IMR-90 (cell line): Measurements from ENCODE around the gene SLC12A8. TPM values are rescaled to one million over a fixed set of nuclear protein-coding genes. Genes with fewer than 3 reads are reported as not detected.

Experiments used
- ATAC-seq: fragments of 200-7000 bp; cut with Tn5 transposase; 2 replicates; pipeline ENCODE4 v1.9.1; 2020; ENCODE audit warnings: low read depth, mild to moderate bottlenecking, moderate library complexity
- BruUV-seq: library from RNA; stranded (reverse); fragments of 400-500 nt; replicated peaks from 2 replicates; lab custom pipeline; 2021; lab: Mats Ljungman, UMichigan
- CTCF ChIA-PET: fragments of 300-600 bp; formaldehyde crosslinking; extraction: SDS; loops from one replicate; lab custom pipeline; 2021; ENCODE audit warnings: antibody characterized with exemption; lab: Yijun Ruan, JAX
- POLR2A ChIA-PET: fragments of 300-600 bp; sonication (Branson Sonifier 250); formaldehyde crosslinking; loops from one replicate; lab custom pipeline; 2022; ENCODE audit warnings: antibody characterized with exemption; ENCODE audit not compliant: unreplicated experiment; lab: Charles Lee
- DNase-seq: peaks from one replicate; pipeline ENCODE4 v3.0.0; 2013
- H2AFZ ChIP-seq: replicated peaks from 2 replicates; pipeline ENCODE3; 2013; ENCODE audit warnings: low read length, mild to moderate bottlenecking; ENCODE audit not compliant: poor library complexity
- H2AK5ac ChIP-seq: 2 replicates; pipeline ENCODE4 v1.6.1; 2013; ENCODE audit warnings: low read depth, low read length, inconsistent platforms
- H2AK9ac ChIP-seq: replicated peaks from 2 replicates; pipeline ENCODE3; 2013; ENCODE audit warnings: mild to moderate bottlenecking, low read depth, low read length, moderate library complexity; ENCODE audit not compliant: poor library complexity
- H2BK120ac ChIP-seq: 2 replicates; pipeline ENCODE4 v1.6.1; 2013; ENCODE audit warnings: low read depth, low read length, inconsistent platforms
- H2BK15ac ChIP-seq: 3 replicates; pipeline ENCODE4 v1.6.1; 2013; ENCODE audit warnings: low read depth, low read length, inconsistent platforms
- H2BK20ac ChIP-seq: 2 replicates; pipeline ENCODE4 v1.6.1; 2013; ENCODE audit warnings: low read depth, mild to moderate bottlenecking, inconsistent platforms, low read length, moderate library complexity
- H2BK5ac ChIP-seq: 2 replicates; pipeline ENCODE4 v1.6.1; 2013; ENCODE audit warnings: mild to moderate bottlenecking, low read depth, low read length, inconsistent platforms; ENCODE audit not compliant: poor library complexity, severe bottlenecking
- H3K14ac ChIP-seq: replicated peaks from 2 replicates; pipeline ENCODE4 v1.6.1; 2013; ENCODE audit warnings: low read depth, low read length, inconsistent platforms
- H3K18ac ChIP-seq: 2 replicates; pipeline ENCODE4 v1.6.1; 2013; ENCODE audit warnings: low read depth, low read length, control low read depth
- H3K23ac ChIP-seq: 2 replicates; pipeline ENCODE4 v1.6.1; 2013; ENCODE audit warnings: low read depth, low read length, inconsistent platforms
- H3K27ac ChIP-seq: 2 replicates; pipeline ENCODE4 v1.5.1; 2013; ENCODE audit warnings: mild to moderate bottlenecking, control low read depth, low read length; ENCODE audit not compliant: insufficient read depth
- H3K27me3 ChIP-seq: 2 replicates; pipeline ENCODE4 v1.6.1; 2013; ENCODE audit warnings: low read length; ENCODE audit not compliant: control insufficient read depth, insufficient read depth
- H3K36me3 ChIP-seq: 2 replicates; pipeline ENCODE4 v1.6.1; 2013; ENCODE audit warnings: low read length, mixed read lengths; ENCODE audit not compliant: control insufficient read depth, insufficient read depth
- H3K4ac ChIP-seq: 2 replicates; pipeline ENCODE4 v1.6.1; 2013; ENCODE audit warnings: low read depth, low read length, inconsistent platforms
- H3K4me1 ChIP-seq: 2 replicates; pipeline ENCODE4 v1.6.1; 2013; ENCODE audit warnings: low read length, mixed read lengths; ENCODE audit not compliant: control insufficient read depth, insufficient read depth
- H3K4me2 ChIP-seq: 2 replicates; pipeline ENCODE4 v1.6.1; 2013; ENCODE audit warnings: low read depth, mild to moderate bottlenecking, control low read depth, low read length, moderate library complexity
- H3K4me3 ChIP-seq: 2 replicates; pipeline ENCODE4 v1.5.1; 2013; ENCODE audit warnings: low read depth, mild to moderate bottlenecking, control low read depth, low read length, moderate library complexity; ENCODE audit not compliant: insufficient read depth
- H3K56ac ChIP-seq: 2 replicates; pipeline ENCODE4 v1.6.1; 2013; ENCODE audit warnings: low read length, inconsistent platforms; ENCODE audit not compliant: insufficient read depth; ENCODE audit errors: extremely low read depth
- H3K79me1 ChIP-seq, 2 experiments: 2 replicates each; pipeline ENCODE4 v1.6.1; 2013; ENCODE audit warnings: low read length in 2 of 2, inconsistent platforms in 1 of 2, low read depth in 1 of 2
- H3K9ac ChIP-seq: 2 replicates; pipeline ENCODE4 v1.6.1; 2013; ENCODE audit warnings: low read depth, low read length, control low read depth
- H3K9me1 ChIP-seq: 2 replicates; pipeline ENCODE4 v1.6.1; 2013; ENCODE audit warnings: low read length, inconsistent platforms; ENCODE audit not compliant: insufficient read depth
- H3K9me3 ChIP-seq: 2 replicates; pipeline ENCODE4 v1.6.1; 2013; ENCODE audit warnings: low read length; ENCODE audit not compliant: control insufficient read depth, insufficient read depth
- H4K20me1 ChIP-seq: 2 replicates; pipeline ENCODE4 v1.6.1; 2013; ENCODE audit warnings: low read length, inconsistent platforms; ENCODE audit not compliant: insufficient read depth
- H4K5ac ChIP-seq: 2 replicates; pipeline ENCODE4 v1.6.1; 2013; ENCODE audit warnings: mild to moderate bottlenecking, low read depth, low read length, control low read depth
- H4K8ac ChIP-seq, 2 experiments: 2 replicates each; pipeline ENCODE4 v1.6.1; 2013; ENCODE audit warnings: low read depth in 2 of 2, low read length in 2 of 2, control low read depth in 1 of 2, inconsistent platforms in 1 of 2
- H4K91ac ChIP-seq: 2 replicates; pipeline ENCODE4 v1.6.1; 2013; ENCODE audit warnings: low read depth, low read length, inconsistent platforms; ENCODE audit not compliant: insufficient read depth
- CTCF ChIP-seq: conservative IDR thresholded peaks from 2 replicates; pipeline ENCODE4 v1.5.1; 2012; ENCODE audit warnings: mild to moderate bottlenecking, low read depth, low read length, improper control_type of control experiment
- MAFK ChIP-seq: IDR thresholded peaks from 2 replicates; pipeline ENCODE4 v1.6.1; 2012; ENCODE audit warnings: low read depth, low read length, improper control_type of control experiment
- MAZ ChIP-seq: IDR thresholded peaks from 2 replicates; pipeline ENCODE4 v1.6.1; 2012; ENCODE audit warnings: low read depth, mild to moderate bottlenecking, low read length, improper control_type of control experiment, moderate library complexity, borderline replicate concordance
- MXI1 ChIP-seq: IDR thresholded peaks from 2 replicates; pipeline ENCODE4 v1.6.1; 2012; ENCODE audit warnings: low read depth, mild to moderate bottlenecking, low read length, moderate library complexity, borderline replicate concordance
- POLR2A ChIP-seq: IDR thresholded peaks from 2 replicates; pipeline ENCODE4 v1.6.1; 2012; ENCODE audit warnings: mild to moderate bottlenecking, low read depth, low read length
- RAD21 ChIP-seq: IDR thresholded peaks from 2 replicates; pipeline ENCODE4 v1.6.1; 2012; ENCODE audit warnings: low read length, improper control_type of control experiment
- RCOR1 ChIP-seq: IDR thresholded peaks from 2 replicates; pipeline ENCODE4 v1.6.1; 2012; ENCODE audit warnings: mild to moderate bottlenecking, low read length, improper control_type of control experiment; ENCODE audit not compliant: insufficient replicate concordance
- RFX5 ChIP-seq: IDR thresholded peaks from 2 replicates; pipeline ENCODE4 v1.8.0; 2012; ENCODE audit warnings: low read depth, mild to moderate bottlenecking, low read length, moderate library complexity
- SMC3 ChIP-seq: fragments of 150-350 bp; IDR thresholded peaks from 2 replicates; pipeline ENCODE4 v1.6.1; 2016; ENCODE audit warnings: low read depth, mild to moderate bottlenecking, antibody characterized with exemption, low read length, moderate library complexity
- USF2 ChIP-seq: fragments of 150-350 bp; IDR thresholded peaks from 2 replicates; pipeline ENCODE4 v1.6.1; 2017; ENCODE audit warnings: mild to moderate bottlenecking, antibody characterized with exemption, low read length, low read depth
- WGBS, 2 experiments: methylation state at CpG; one replicate each; pipeline versions ENCODE4 v1.1.5 to v1.1.7; 2013; ENCODE audit warnings: missing lambda C conversion rate in 2 of 2; ENCODE audit not compliant: insufficient read length in 1 of 2; ENCODE audit errors: extremely low coverage in 2 of 2; 5-methylcytosine and 5-hydroxymethylcytosine counted together
- dilution Hi-C: fragments of 300-500 bp; cut with HindIII; formaldehyde crosslinking; loops from one replicate; pipeline ENCODE4 v1.14.3; 2018; ENCODE audit warnings: low sequenced_read_pairs; ENCODE audit not compliant: unreplicated experiment
- in situ Hi-C: fragments of 300-500 bp; cut with MboI; formaldehyde crosslinking; loops from 3 replicates; pipeline ENCODE4 v1.14.3; 2019; ENCODE audit warnings: low sequenced_read_pairs, inconsistent platforms, mixed read lengths
- intact Hi-C: fragments of 100-400 bp; cut with micrococcal nuclease; formaldehyde crosslinking; loops from 2 replicates; pipeline ENCODE4 v1.10.0; 2022
- polyA plus RNA-seq, 3 experiments: library from polyadenylated mRNA; depleted of rRNA; stranded (reverse); fragments of >200 nt; gene quantifications; 2 replicates each; pipeline ENCODE4 v1.2.3, GENCODE V29; 2012; ENCODE audit warnings: low replicate concordance in 1 of 3
- total RNA-seq: library from RNA; depleted of rRNA; stranded (reverse); fragments of >200 nt; gene quantifications from 2 replicates; pipeline ENCODE4 v1.2.3, GENCODE V29; 2012

SLC12A8 gene
- total and polyA plus RNA-seq, 2 of the 4 experiments (the other 2 are of a cell fraction), result 2.2 to 4.3 TPM

GRCh38 chr3:125206934-125207333, 5.6 kb downstream of the SLC12A8 start:
- H2AK5ac ChIP-seq, result no peak overlapping the region
- no peak overlapping the region for H3K18ac ChIP-seq
- no peak overlapping the region for H2BK20ac ChIP-seq
- BruUV-seq, result no TSS peak
- TF ChIP-seq MXI1 (no peak), SMC3 (no peak), MAFK (no peak), POLR2A (no peak), MAZ (no peak), CTCF (no peak), RAD21 (no peak), RCOR1 (no peak), USF2 (no peak), RFX5 (no peak)
- peaks cover 10% of the 10 kb centered on the region; the same call in 1 of the 2 replicates for H3K27me3 ChIP-seq
- CTCF ChIA-PET, result no interaction called here
- H4K5ac ChIP-seq, result no peak overlapping the region
- H3K9me3 ChIP-seq, result no peaks in the 10 kb centered on the region
- no peaks in the 10 kb centered on the region for H3K36me3 ChIP-seq
- H3K4ac ChIP-seq, result no peak overlapping the region
- H3K27ac ChIP-seq, result no peak overlapping the region
- ATAC-seq (no peak), DNase-seq (no peak)
- no peak overlapping the region for H4K91ac ChIP-seq
- H3K14ac ChIP-seq, result no peak overlapping the region
- no peak overlapping the region for H3K56ac ChIP-seq
- no peaks in the 10 kb centered on the region for H4K20me1 ChIP-seq
- H2AFZ ChIP-seq, result no peak overlapping the region
- no peak overlapping the region for H2BK5ac ChIP-seq
- dilution Hi-C loops (no loop called here), in situ Hi-C loops (no loop called here), intact Hi-C loops (no loop called here)
- H3K9me1 ChIP-seq, result no peaks in the 10 kb centered on the region; the same call in 1 of the 2 replicates
- H2BK15ac ChIP-seq, result no peak overlapping the region
- POLR2A ChIA-PET, result no interaction called here
- H3K4me2 ChIP-seq, result no peak overlapping the region
- H2BK120ac ChIP-seq, result no peak overlapping the region
- H4K8ac ChIP-seq, result no peak overlapping the region
- no peaks in the 10 kb centered on the region for H3K79me1 ChIP-seq
- H3K23ac ChIP-seq, result no peak overlapping the region
- no peaks in the 10 kb centered on the region for H3K4me1 ChIP-seq
- no peak overlapping the region for H3K9ac ChIP-seq
- H2AK9ac ChIP-seq, result no peak overlapping the region
- no peak overlapping the region for H3K4me3 ChIP-seq
- 61% methylated on average over 3 of the region's 6 CpGs; no CpG with 5 or more reads in 1 of the 2 experiments for WGBS, 2 experiments
